WTC11 (cell line): Measurements from ENCODE around the gene VCL.

ENCODE experiments used
- CTCF ChIP-seq: fragments of 200-600 bp; IDR thresholded peaks from 2 replicates; pipeline ENCODE4 v1.8.0; 2022; ENCODE audit warnings: antibody characterized with exemption
- ETV6 ChIP-seq: sonication (generic); formaldehyde crosslinking; IDR thresholded peaks from 2 replicates; pipeline ENCODE4 v1.8.1; 2022; ENCODE audit warnings: mild to moderate bottlenecking, missing genetic modification reagents
- GABPB1 ChIP-seq: sonication (generic); formaldehyde crosslinking; IDR thresholded peaks from 2 replicates; pipeline ENCODE4 v1.8.1; 2023; ENCODE audit warnings: mild to moderate bottlenecking, missing genetic modification reagents
- KAT7 ChIP-seq: sonication (generic); formaldehyde crosslinking; IDR thresholded peaks from 2 replicates; pipeline ENCODE4 v1.8.1; 2023; ENCODE audit warnings: missing genetic modification reagents, mild to moderate bottlenecking, borderline replicate concordance
- NFE2L1 ChIP-seq: sonication (generic); formaldehyde crosslinking; IDR thresholded peaks from 2 replicates; pipeline ENCODE4 v1.8.1; 2023; ENCODE audit warnings: missing genetic modification reagents
- RELA ChIP-seq: sonication (generic); formaldehyde crosslinking; IDR thresholded peaks from 2 replicates; pipeline ENCODE4 v1.8.1; 2022; ENCODE audit warnings: missing genetic modification reagents, mild to moderate bottlenecking, borderline replicate concordance
- ZSCAN18 ChIP-seq: fragments of 250-450 bp; sonication (Bioruptor Pico); IDR thresholded peaks from 2 replicates; pipeline ENCODE4 v2.1.2; 2022; ENCODE audit warnings: mild to moderate bottlenecking, moderate library complexity

GRCh38 chr10:73981812-73982211, 16.1 kb upstream of the VCL start:
- TF ChIP-seq CTCF: no peak
- TF ChIP-seq ZSCAN18 (CRISPR knock-in tag): no peak
- TF ChIP-seq ETV6 (CRISPR knock-in tag): no peak
- no peak for TF ChIP-seq KAT7 (CRISPR knock-in tag)
- no peak for TF ChIP-seq GABPB1 (CRISPR knock-in tag)
- TF ChIP-seq RELA (CRISPR knock-in tag): no peak
- TF ChIP-seq NFE2L1: no peak
